HEK293 (cell line): ENCODE data around the gene DIP2C.

Source experiments
- CTCF ChIA-PET: fragments of 350-600 bp; formaldehyde crosslinking; extraction: SDS; loops from one replicate; lab custom pipeline; 2021; ENCODE audit warnings: antibody characterized with exemption; lab: Yijun Ruan, JAX
- POLR2A ChIA-PET: fragments of 300-600 bp; formaldehyde crosslinking; extraction: SDS; loops from one replicate; lab custom pipeline; 2020; ENCODE audit warnings: antibody characterized with exemption, inconsistent platforms; lab: Yijun Ruan, JAX
- H3K27ac ChIP-seq: fragments of 200-500 bp; sonication (Bioruptor generic); 2 replicates; pipeline ENCODE4 v1.5.1; 2014; ENCODE audit warnings: low read depth, low read length, control low read depth, inconsistent platforms; ENCODE audit errors: extremely low read depth
- H3K36me3 ChIP-seq, 2 experiments: fragments of 200-500 bp in 1 of 2; sonication (Bioruptor generic) in 1 of 2; 1 replicate in 1 of 2; 2 replicates in 1 of 2; pipeline ENCODE4 v1.5.1; 2014 to 2017; ENCODE audit warnings: inconsistent platforms in 2 of 2, low read length in 2 of 2; ENCODE audit not compliant: control insufficient read depth in 2 of 2, insufficient read depth in 1 of 2
- H3K4me1 ChIP-seq: fragments of 200-500 bp; sonication (Bioruptor generic); 2 replicates; pipeline ENCODE4 v1.5.1; 2014; ENCODE audit warnings: mild to moderate bottlenecking, low read length, inconsistent platforms; ENCODE audit not compliant: control insufficient read depth, insufficient read depth
- H3K4me3 ChIP-seq: 2 replicates; pipeline ENCODE4 v1.5.1; 2011; ENCODE audit warnings: low read depth, mild to moderate bottlenecking, control low read depth, low read length, moderate library complexity
- H3K9me3 ChIP-seq: fragments of 200-500 bp; sonication (Bioruptor generic); 2 replicates; pipeline ENCODE4 v1.5.1; 2014; ENCODE audit warnings: low read depth, low read length, inconsistent platforms; ENCODE audit not compliant: control insufficient read depth, insufficient read depth
- GLI4 ChIP-seq: fragments of 450-650 bp; formaldehyde crosslinking; IDR thresholded peaks from 2 replicates; pipeline ENCODE4 v1.5.1; 2016; ENCODE audit warnings: missing biosample characterization, missing genetic modification characterization
- HOXC10 ChIP-seq: sonication (generic); formaldehyde crosslinking; IDR thresholded peaks from 2 replicates; pipeline ENCODE4 v1.8.1; 2023; ENCODE audit warnings: mild to moderate bottlenecking, missing genetic modification reagents
- PRDM10 ChIP-seq: fragments of 450-650 bp; formaldehyde crosslinking; IDR thresholded peaks from 2 replicates; pipeline ENCODE4 v1.5.1; 2016; ENCODE audit warnings: missing biosample characterization, missing genetic modification characterization
- PRDM6 ChIP-seq: fragments of 450-650 bp; formaldehyde crosslinking; IDR thresholded peaks from 2 replicates; pipeline ENCODE4 v1.5.1; 2017; ENCODE audit warnings: missing biosample characterization, missing genetic modification characterization
- SALL2 ChIP-seq: fragments of 450-650 bp; formaldehyde crosslinking; IDR thresholded peaks from 2 replicates; pipeline ENCODE4 v1.5.0; 2017; ENCODE audit warnings: missing biosample characterization, mild to moderate bottlenecking, missing genetic modification characterization, borderline replicate concordance
- SCRT1 ChIP-seq: fragments of 450-650 bp; formaldehyde crosslinking; IDR thresholded peaks from 2 replicates; pipeline ENCODE4 v1.5.1; 2016; ENCODE audit warnings: missing biosample characterization, missing genetic modification characterization, borderline replicate concordance
- SP3 ChIP-seq: fragments of 450-650 bp; formaldehyde crosslinking; IDR thresholded peaks from 2 replicates; pipeline ENCODE4 v1.5.1; 2016; ENCODE audit warnings: missing biosample characterization, missing genetic modification characterization
- SP7 ChIP-seq: fragments of 450-650 bp; formaldehyde crosslinking; IDR thresholded peaks from 2 replicates; pipeline ENCODE4 v1.5.1; 2016; ENCODE audit warnings: missing biosample characterization, missing genetic modification characterization
- ZBTB17 ChIP-seq: fragments of 450-650 bp; formaldehyde crosslinking; IDR thresholded peaks from 2 replicates; pipeline ENCODE4 v1.5.1; 2016; ENCODE audit warnings: missing biosample characterization, missing genetic modification characterization
- ZIC2 ChIP-seq: fragments of 450-650 bp; formaldehyde crosslinking; IDR thresholded peaks from 2 replicates; pipeline ENCODE4 v1.5.1; 2016; ENCODE audit warnings: missing biosample characterization, missing genetic modification characterization
- ZNF10 ChIP-seq: fragments of 450-650 bp; formaldehyde crosslinking; IDR thresholded peaks from 2 replicates; pipeline ENCODE4 v1.5.1; 2017; ENCODE audit warnings: missing biosample characterization, missing genetic modification characterization
- ZNF132 ChIP-seq: fragments of 450-650 bp; formaldehyde crosslinking; IDR thresholded peaks from 2 replicates; pipeline ENCODE4 v1.5.1; 2017; ENCODE audit warnings: missing biosample characterization, missing genetic modification characterization, borderline replicate concordance
- ZNF138 ChIP-seq: fragments of 450-650 bp; formaldehyde crosslinking; IDR thresholded peaks from 2 replicates; pipeline ENCODE4 v1.5.1; 2016; ENCODE audit warnings: missing biosample characterization, missing genetic modification characterization, borderline replicate concordance
- ZNF211 ChIP-seq: fragments of 450-650 bp; formaldehyde crosslinking; IDR thresholded peaks from 2 replicates; pipeline ENCODE4 v1.5.1; 2016; ENCODE audit warnings: low read depth, missing biosample characterization, missing genetic modification characterization
- ZNF292 ChIP-seq: fragments of 450-650 bp; formaldehyde crosslinking; IDR thresholded peaks from 2 replicates; pipeline ENCODE4 v1.5.1; 2016; ENCODE audit warnings: low read depth, missing biosample characterization, missing genetic modification characterization, borderline replicate concordance
- ZNF366 ChIP-seq: fragments of 450-650 bp; formaldehyde crosslinking; conservative IDR thresholded peaks from 2 replicates; pipeline ENCODE4 v1.5.1; 2016; ENCODE audit warnings: missing biosample characterization, missing genetic modification characterization
- ZNF391 ChIP-seq: fragments of 450-650 bp; formaldehyde crosslinking; IDR thresholded peaks from 2 replicates; pipeline ENCODE4 v1.5.1; 2016; ENCODE audit warnings: low read depth, missing biosample characterization, missing genetic modification characterization, borderline replicate concordance
- ZNF654 ChIP-seq: fragments of 450-650 bp; formaldehyde crosslinking; IDR thresholded peaks from 2 replicates; pipeline ENCODE4 v1.5.1; 2016; ENCODE audit warnings: low read depth, missing biosample characterization, missing genetic modification characterization
- ZNF664 ChIP-seq: fragments of 450-650 bp; formaldehyde crosslinking; IDR thresholded peaks from 2 replicates; pipeline ENCODE4 v1.5.1; 2016; ENCODE audit warnings: missing biosample characterization, missing genetic modification characterization
- ZNF704 ChIP-seq: fragments of 450-650 bp; formaldehyde crosslinking; IDR thresholded peaks from 2 replicates; pipeline ENCODE4 v1.5.1; 2016; ENCODE audit warnings: missing biosample characterization, missing genetic modification characterization
- ZNF843 ChIP-seq: fragments of 450-650 bp; formaldehyde crosslinking; IDR thresholded peaks from 2 replicates; pipeline ENCODE4 v1.5.1; 2016; ENCODE audit warnings: missing biosample characterization, missing genetic modification characterization
- ZSCAN16 ChIP-seq: fragments of 450-650 bp; formaldehyde crosslinking; IDR thresholded peaks from 2 replicates; pipeline ENCODE4 v1.5.1; 2016; ENCODE audit warnings: missing biosample characterization, missing genetic modification characterization

Gene DIP2C

GRCh38 chr10:555682-556350 is 133.7 kb downstream of the DIP2C start (continued):
- TF ChIP-seq SCRT1 (tag by site-specific recombination) = no peak
- TF ChIP-seq GLI4 (tag by site-specific recombination) = no peak
- TF ChIP-seq PRDM10 (tag by site-specific recombination) = no peak
- TF ChIP-seq ZNF391 (tag by site-specific recombination) = no peak
- TF ChIP-seq HOXC10 (CRISPR knock-in tag) = no peak
- no peak for TF ChIP-seq ZNF132 (tag by site-specific recombination)
- TF ChIP-seq, all 188 proteins: peak for 0

- TF ChIP-seq ZNF704 (tag by site-specific recombination) (no peak), ZIC2 (peak; percentile 29; the same call in 1 of the 2 replicates)
- Histone ChIP-seq H3K9me3 (no peaks in the 10 kb centered on the region), H3K4me3 (no peak overlapping the region), H3K4me1 (peaks cover 12% of the 10 kb centered on the region), H3K27ac (no peak overlapping the region), H3K36me3 (no peaks in the 10 kb centered on the region)
- ChIA-PET POLR2A (no interaction called here), CTCF (no interaction called here)
Observed at GRCh38 chr10:555281-555680, 134.2 kb downstream of the DIP2C start.

GRCh38 chr10:554182-554848 is 135.2 kb downstream of the DIP2C start:
- H3K4me1 ChIP-seq = peaks cover 12% of the 10 kb centered on the region
- ChIA-PET POLR2A (no interaction called here), CTCF (no interaction called here)
- no peaks in the 10 kb centered on the region for H3K36me3 ChIP-seq
- H3K9me3 ChIP-seq = no peaks in the 10 kb centered on the region
- TF ChIP-seq SP3 (tag by site-specific recombination) = no peak
- no peak for TF ChIP-seq SCRT1 (tag by site-specific recombination)
- no peak for TF ChIP-seq ZNF366 (tag by site-specific recombination)
- no peak for TF ChIP-seq ZNF843 (tag by site-specific recombination)
- TF ChIP-seq ZNF292 (tag by site-specific recombination) = no peak
- TF ChIP-seq ZNF664 (tag by site-specific recombination) = peak; percentile 25; the same call in 1 of the 2 replicates
- TF ChIP-seq ZNF138 = no peak
- no peak for TF ChIP-seq ZSCAN16 (tag by site-specific recombination)
- peak; percentile 58 for TF ChIP-seq PRDM6 (tag by site-specific recombination)
- TF ChIP-seq ZBTB17 = no peak
- TF ChIP-seq SP7 (tag by site-specific recombination) = no peak
- no peak for TF ChIP-seq ZNF654
- TF ChIP-seq ZNF211 (tag by site-specific recombination) = no peak
- no peak for TF ChIP-seq SALL2 (tag by site-specific recombination)
- TF ChIP-seq ZNF10 (tag by site-specific recombination) = no peak
- H3K27ac ChIP-seq = no peak overlapping the region
- no peak overlapping the region for H3K4me3 ChIP-seq
